Thymus (tissue), 11 donors: ENCODE measurements around the gene CGB5. TPM values are rescaled to one million over a fixed set of nuclear protein-coding genes. Genes with fewer than 3 reads are reported as not detected.
"Not testable (repeated sequence)": the region's sequence is repeated elsewhere in the genome, so short reads cannot be mapped to it uniquely, and the experiment has no call there.

Source experiments
- DNase-seq, 9 donors: peaks; one replicate each; pipeline ENCODE4 v3.0.0-alpha.2; 2013; ENCODE audit warnings: low spot score in 9 of 9, low read depth in 6 of 9, missing footprints in 1 of 9
- H3K27ac ChIP-seq, 2 donors: one replicate each; pipeline ENCODE4 v1.5.1; 2013; ENCODE audit warnings: control low read depth in 1 of 2, low read depth in 1 of 2, low read length in 1 of 2, mild to moderate bottlenecking in 1 of 2, moderate library complexity in 1 of 2
- H3K27me3 ChIP-seq, 2 donors: one replicate each; pipeline ENCODE4 v1.5.1; 2013; ENCODE audit warnings: low read length in 1 of 2; ENCODE audit not compliant: control insufficient read depth in 2 of 2, insufficient read depth in 1 of 2
- H3K36me3 ChIP-seq, 2 donors: one replicate each; pipeline ENCODE4 v1.5.1; 2013; ENCODE audit warnings: low read length in 1 of 2, mild to moderate bottlenecking in 1 of 2, moderate library complexity in 1 of 2; ENCODE audit not compliant: control insufficient read depth in 2 of 2, insufficient read depth in 2 of 2
- H3K4me1 ChIP-seq, 2 donors: one replicate each; pipeline ENCODE4 v1.5.1; 2013; ENCODE audit warnings: low read length in 2 of 2; ENCODE audit not compliant: control insufficient read depth in 2 of 2, insufficient read depth in 2 of 2
- H3K4me3 ChIP-seq, 2 donors: one replicate each; pipeline ENCODE4 v1.5.1; 2013; ENCODE audit warnings: low read length in 2 of 2, control low read depth in 1 of 2, mild to moderate bottlenecking in 1 of 2
- H3K9me3 ChIP-seq, 2 donors: one replicate each; pipeline ENCODE4 v1.5.1; 2013; ENCODE audit warnings: low read length in 1 of 2, mild to moderate bottlenecking in 1 of 2; ENCODE audit not compliant: control insufficient read depth in 2 of 2, insufficient read depth in 1 of 2
- WGBS: extraction: QIAGEN DNeasy Blood & Tissue Kit; methylation state at CpG from one replicate; pipeline ENCODE4 v1.1.7; 2013; 5-methylcytosine and 5-hydroxymethylcytosine counted together
- polyA plus RNA-seq: library from polyadenylated mRNA; stranded (reverse); fragments of 200-250 nt; gene quantifications from one replicate; pipeline ENCODE4 v1.2.3, GENCODE V29; 2013
- total RNA-seq: library from RNA; stranded (reverse); fragments of 120-200 nt; gene quantifications from one replicate; pipeline ENCODE4 v1.2.4, GENCODE V29; 2013
- donor health status: healthy.

Gene CGB5
- total and polyA plus RNA-seq, 2 donors, result 0.19 to 0.98 TPM

DNA sequence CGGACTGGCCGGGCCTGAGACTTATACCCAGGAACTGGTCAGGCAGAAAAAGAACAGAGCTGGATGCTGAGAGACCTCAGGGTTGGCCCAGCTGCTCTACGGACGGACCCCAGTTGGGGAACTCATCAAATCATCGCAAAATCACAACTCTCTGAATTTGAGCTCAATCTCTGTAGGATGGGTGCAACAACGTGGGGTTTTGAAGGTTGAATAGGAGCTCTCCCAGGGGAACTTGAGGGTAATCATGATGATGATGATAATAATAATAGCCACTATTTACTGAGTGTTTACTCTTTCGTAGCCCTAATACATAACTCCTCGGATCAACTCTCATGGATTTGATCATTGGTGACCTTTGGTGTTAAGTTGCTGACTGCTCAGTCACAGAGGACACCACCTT, 13.3 kb upstream of the CGB5 start:
- H3K36me3 ChIP-seq, H3K27me3 ChIP-seq, H3K4me1 ChIP-seq, DNase-seq, H3K4me3 ChIP-seq, H3K27ac ChIP-seq, H3K9me3 ChIP-seq: not testable (repeated sequence)
- 95% methylated on average over 5 of the region's 8 CpGs for WGBS

DNA sequence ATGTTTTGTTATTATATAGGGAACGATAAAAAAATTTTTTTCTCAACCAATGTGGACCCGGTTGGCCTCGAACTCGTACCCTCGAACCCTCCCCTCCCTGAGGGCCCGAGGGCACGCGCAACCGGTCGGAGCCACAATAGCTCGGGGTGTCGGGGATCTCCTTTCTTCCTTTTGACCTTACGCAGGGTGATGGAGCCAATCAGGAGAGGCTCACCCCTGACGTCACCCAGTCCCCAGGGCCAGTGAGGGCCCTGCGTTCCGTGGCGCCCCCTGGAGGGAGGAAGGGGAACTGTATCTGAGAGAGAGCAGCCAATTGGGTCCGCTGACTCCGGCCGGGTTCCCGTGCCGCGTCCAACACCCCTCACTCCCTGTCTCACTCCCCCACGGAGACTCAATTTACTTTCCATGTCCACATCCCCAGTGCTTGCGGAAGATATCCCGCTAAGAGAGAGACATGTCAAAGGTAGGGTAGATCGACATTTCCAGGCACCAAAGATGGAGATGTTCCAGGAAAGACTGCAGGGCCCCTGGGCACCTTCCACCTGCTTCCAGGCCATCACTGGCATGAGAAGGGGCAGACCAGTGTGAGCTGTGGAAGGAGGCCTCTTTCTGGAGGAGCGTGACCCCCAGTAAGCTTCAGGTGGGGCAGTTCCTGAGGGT, 11.9 kb upstream of the CGB5 start, which contains the start of gene CGB2:
CGB2 (plus strand) TSS at position 249 of the 660 bp plus-strand sequence; CDS start at position 455, 206 bp downstream.
- H3K4me1 ChIP-seq, H3K36me3 ChIP-seq, DNase-seq, H3K27ac ChIP-seq, H3K9me3 ChIP-seq, H3K27me3 ChIP-seq, H3K4me3 ChIP-seq: not testable (repeated sequence)
- WGBS, result 39% methylated on average over 28 of the region's 28 CpGs

DNA sequence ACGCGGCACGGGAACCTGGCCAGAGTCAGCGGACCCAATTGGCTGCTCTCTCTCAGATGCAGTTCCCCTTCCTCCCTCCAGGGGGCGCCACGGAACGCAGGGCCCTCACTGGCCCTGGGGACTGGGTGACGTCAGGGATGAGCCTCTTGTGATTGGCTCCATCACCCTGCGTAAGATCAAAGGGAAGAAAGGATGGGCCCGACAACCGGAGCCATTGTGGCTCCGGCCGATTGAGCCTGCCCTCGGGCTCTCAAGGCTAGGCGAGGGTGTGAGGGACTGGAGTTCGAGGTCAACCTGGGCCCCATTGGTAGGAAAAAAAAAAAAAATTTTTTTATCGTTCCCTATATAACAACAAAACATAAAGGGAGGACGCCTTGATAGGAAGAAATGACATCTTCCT, 6.8 kb upstream of the CGB5 start, which contains the start of gene CGB1:
CGB1 (minus strand) TSS at position 81 of the 400 bp plus-strand sequence. CDS start 184 bp downstream, outside the sequence.
- not testable (repeated sequence) for H3K9me3 ChIP-seq, H3K36me3 ChIP-seq, H3K27ac ChIP-seq, DNase-seq, H3K4me1 ChIP-seq, H3K4me3 ChIP-seq, H3K27me3 ChIP-seq
- 64% methylated on average over 18 of the region's 18 CpGs for WGBS

DNA sequence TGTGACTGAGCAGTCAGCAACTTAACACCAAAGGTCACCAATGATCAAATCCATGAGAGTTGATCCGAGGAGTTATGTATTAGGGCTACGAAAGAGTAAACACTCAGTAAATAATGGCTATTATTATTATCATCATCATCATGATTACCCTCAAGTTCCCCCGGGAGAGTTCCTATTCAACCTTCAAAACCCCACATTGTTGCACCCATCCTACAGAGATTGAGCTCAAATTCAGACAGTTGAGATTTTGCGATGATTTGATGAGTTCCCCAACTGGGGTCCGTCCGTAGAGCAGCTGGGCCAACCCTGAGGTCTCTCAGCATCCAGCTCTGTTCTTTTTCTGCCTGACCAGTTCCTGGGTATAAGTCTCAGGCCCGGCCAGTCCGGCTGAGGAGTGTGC, 5.5 kb upstream of the CGB5 start:
- WGBS, result 97% methylated on average over 7 of the region's 8 CpGs
- H3K27ac ChIP-seq, H3K4me3 ChIP-seq, DNase-seq, H3K9me3 ChIP-seq, H3K36me3 ChIP-seq, H3K4me1 ChIP-seq, H3K27me3 ChIP-seq: not testable (repeated sequence)

DNA sequence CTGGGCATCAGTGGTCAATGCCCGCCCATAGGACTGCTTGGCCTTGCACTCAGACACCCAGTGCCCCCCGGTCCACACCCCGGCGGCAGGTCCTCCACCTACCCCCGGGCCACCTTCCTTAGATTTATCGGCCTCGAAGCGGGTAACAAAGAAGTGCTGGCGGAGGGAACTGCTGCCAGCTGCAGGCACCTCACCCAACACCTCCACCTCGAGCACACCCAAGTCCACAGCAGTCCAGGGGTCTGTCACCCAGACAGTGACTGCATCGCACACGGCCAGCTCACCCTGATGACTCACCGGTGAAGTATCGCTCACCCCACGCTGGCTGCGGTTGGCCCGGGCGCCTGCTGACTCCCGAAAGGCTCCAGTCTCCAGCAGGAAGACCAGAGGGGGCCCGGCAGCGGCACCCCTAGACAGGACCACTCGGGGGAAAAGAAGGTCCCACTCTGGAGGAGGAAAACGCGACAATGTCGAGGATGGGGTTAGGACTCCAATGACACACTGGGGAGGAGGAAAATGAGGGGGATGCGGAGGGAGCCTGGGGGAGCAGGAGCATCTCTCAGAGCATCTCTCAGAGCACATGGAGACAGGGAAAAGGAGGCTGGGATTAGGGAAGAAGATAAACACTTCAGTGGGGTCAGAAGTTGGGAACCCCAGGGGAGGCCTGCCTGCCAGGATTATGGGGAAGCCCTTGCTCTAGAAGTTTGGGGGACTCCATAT, 4.9 kb upstream of the CGB5 start:
- not testable (repeated sequence) for DNase-seq, H3K27me3 ChIP-seq, H3K36me3 ChIP-seq, H3K4me3 ChIP-seq, H3K4me1 ChIP-seq, H3K27ac ChIP-seq, H3K9me3 ChIP-seq
- 96% methylated on average over 26 of the region's 26 CpGs for WGBS

DNA sequence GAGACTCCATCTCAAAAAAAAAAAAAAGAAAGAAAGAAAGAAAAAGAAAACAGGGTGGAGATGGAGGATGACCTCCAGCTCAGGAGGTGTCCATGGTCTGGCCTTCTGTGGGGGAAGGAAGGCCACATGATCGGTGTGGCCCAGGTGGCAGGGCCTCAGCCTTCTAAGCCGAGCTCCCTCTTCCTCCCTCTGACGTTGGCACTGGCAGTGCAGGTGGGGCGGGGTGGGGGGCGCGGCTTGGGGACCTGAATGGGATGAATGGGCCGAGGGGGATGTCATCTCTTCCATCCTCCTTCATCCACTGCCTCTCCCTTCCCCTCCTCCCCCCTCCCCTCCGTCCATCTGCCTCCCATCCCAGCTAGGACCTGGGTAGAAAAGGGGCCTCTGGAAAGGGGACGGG, 3.9 kb upstream of the CGB5 start:
- H3K27ac ChIP-seq, H3K27me3 ChIP-seq, H3K9me3 ChIP-seq, H3K36me3 ChIP-seq, H3K4me3 ChIP-seq, H3K4me1 ChIP-seq, DNase-seq: not testable (repeated sequence)
- 80% methylated on average over 9 of the region's 9 CpGs for WGBS

DNA sequence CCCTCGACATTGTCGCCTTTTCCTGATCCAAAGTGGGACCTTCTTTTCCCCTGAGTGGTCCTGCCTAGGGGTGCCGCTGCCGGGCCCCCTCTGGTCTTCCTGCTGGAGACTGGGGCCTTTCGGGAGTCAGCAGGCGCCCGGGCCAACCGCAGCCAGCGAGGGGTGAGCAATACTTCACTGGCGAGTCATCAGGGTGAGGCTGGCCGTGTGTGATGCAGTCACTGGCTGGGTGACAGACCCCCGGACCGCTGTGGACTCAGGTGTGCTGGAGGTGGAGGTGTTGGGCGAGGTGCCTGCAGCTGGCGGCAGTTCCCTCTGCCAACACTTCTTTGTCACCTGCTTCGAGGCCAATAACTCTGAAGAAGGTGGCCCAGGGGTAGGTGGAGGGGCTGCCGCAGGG, 1.5 kb upstream of the CGB5 start:
- Histone ChIP-seq H3K4me3 (no peak overlapping the region), H3K27ac (no peak overlapping the region), H3K27me3 (no peaks in the 10 kb centered on the region), H3K36me3 (no peaks in the 10 kb centered on the region), H3K9me3 (no peaks in the 10 kb centered on the region), H3K4me1 (no peaks in the 10 kb centered on the region)
- WGBS, result 92% methylated on average over 17 of the region's 17 CpGs
- DNase-seq, result no peak

DNA sequence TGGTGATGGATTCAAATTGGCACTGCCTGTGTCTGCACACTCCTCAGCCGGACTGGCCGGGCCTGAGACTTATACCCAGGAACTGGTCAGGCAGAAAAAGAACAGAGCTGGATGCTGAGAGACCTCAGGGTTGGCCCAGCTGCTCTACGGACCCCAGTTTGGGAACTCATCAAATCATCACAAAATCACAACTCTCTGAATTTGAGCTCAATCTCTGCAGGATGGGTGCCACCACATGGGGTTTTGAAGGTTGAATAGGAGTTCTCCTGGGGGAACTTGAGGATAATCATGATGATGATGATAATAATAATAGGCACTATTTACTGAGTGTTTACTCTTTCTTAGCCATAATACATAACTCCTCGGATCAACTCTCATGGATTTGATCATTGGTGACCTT, 982 bp upstream of the CGB5 start:
- not testable (repeated sequence) for H3K27me3 ChIP-seq, DNase-seq, H3K9me3 ChIP-seq, H3K36me3 ChIP-seq, H3K4me3 ChIP-seq, H3K4me1 ChIP-seq, H3K27ac ChIP-seq
- 97% methylated on average over 4 of the region's 4 CpGs for WGBS

DNA sequence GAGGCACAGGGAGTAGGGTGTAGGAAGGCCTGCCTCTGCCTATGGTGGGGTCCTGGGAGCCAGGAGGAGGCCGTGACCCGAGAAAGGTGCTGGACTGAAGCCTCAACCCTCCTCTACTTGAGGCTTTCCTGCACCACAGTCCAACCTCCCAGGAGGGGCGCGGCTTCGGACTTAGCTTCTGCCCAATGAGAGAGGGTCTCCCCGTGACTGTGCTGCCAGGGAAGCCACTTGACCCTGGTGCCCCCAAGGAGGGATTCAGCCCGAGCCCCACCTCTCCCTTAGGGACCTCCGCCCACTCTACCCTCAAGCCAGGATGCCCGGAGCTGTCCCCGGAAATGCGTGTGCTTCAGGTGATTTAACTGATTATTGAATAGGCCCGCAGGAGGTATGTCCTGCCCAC, 5.4 kb downstream of the CGB5 start, which contains the start of gene CGB8:
CGB8 (minus strand) TSS at position 101 of the 400 bp plus-strand sequence. CDS start 372 bp downstream, outside the sequence.
- H3K27me3 ChIP-seq, DNase-seq, H3K4me1 ChIP-seq, H3K36me3 ChIP-seq, H3K4me3 ChIP-seq, H3K9me3 ChIP-seq, H3K27ac ChIP-seq: not testable (repeated sequence)
- 84% methylated on average over 12 of the region's 12 CpGs for WGBS
